GM19099 (cell line): ENCODE measurements around the gene ZNF865.

Experiments used
- POLR2A ChIP-seq: IDR thresholded peaks from 3 replicates; pipeline ENCODE4 v1.6.1; 2011; ENCODE audit warnings: low read depth; ENCODE audit not compliant: insufficient read length; ENCODE audit errors: extremely low read depth

The ZNF865 gene

GRCh38 chr19:55644191-55644833 is 38.9 kb downstream of the ZNF865 start:
- TF ChIP-seq POLR2A, result peak; percentile 24

- no peak for TF ChIP-seq POLR2A
These were observed 39.5 kb downstream of the ZNF865 start for GRCh38 chr19:55644842-55645511.

GRCh38 chr19:55645512-55645881 is 40.0 kb downstream of the ZNF865 start:
- no peak for TF ChIP-seq POLR2A

GRCh38 chr19:55646889-55647731 is 41.7 kb downstream of the ZNF865 start:
- no peak for TF ChIP-seq POLR2A

- peak; percentile 53 for TF ChIP-seq POLR2A
These were observed 42.5 kb downstream of the ZNF865 start, which contains the start of gene CCDC106 for GRCh38 chr19:55647732-55648584. Gene CCDC106 (plus strand): TSS chr19:55648212. CDS start chr19:55649047, 835 bp downstream.

GRCh38 chr19:55648585-55649267 is 43.3 kb downstream of the ZNF865 start:
- TF ChIP-seq POLR2A, result no peak

GRCh38 chr19:55649268-55650125 is 44.0 kb downstream of the ZNF865 start:
- no peak for TF ChIP-seq POLR2A

- TF ChIP-seq POLR2A, result no peak
These were observed 44.7 kb downstream of the ZNF865 start for GRCh38 chr19:55650126-55650557.

GRCh38 chr19:55650602-55651230 is 45.3 kb downstream of the ZNF865 start:
- TF ChIP-seq POLR2A, result no peak

GRCh38 chr19:55651236-55651635 is 45.8 kb downstream of the ZNF865 start:
- no peak for TF ChIP-seq POLR2A

GRCh38 chr19:55652311-55653128 is 47.1 kb downstream of the ZNF865 start:
- no peak for TF ChIP-seq POLR2A
